ENCODE results near the gene TYMP. TPM values are rescaled to one million over a fixed set of nuclear protein-coding genes. Genes with fewer than 3 reads are reported as not detected.
A peak's percentile ranks its signal among the peaks of the same experiment; 100 is the strongest.

The TYMP gene
- total and polyA plus RNA-seq, 2 of the 8 experiments (the other 6 are each of a cell fraction or from before 2014, with no cell fraction given) = 0.43 to 0.48 TPM

GRCh38 chr22:50507991-50508884, 21.6 kb downstream of the TYMP start, which contains the start of gene NCAPH2 (continued):
- TF ChIP-seq EZH2 (IDR thresholded peaks at IDR 0.05; ENCODE audit: low read depth, low read length, severe bottlenecking) (no peak), CTBP2 (IDR thresholded peaks at IDR 0.05; ENCODE audit: borderline replicate concordance, insufficient read depth, insufficient read length, low read length) (no peak), HDAC6 (IDR thresholded peaks at IDR 0.05; ENCODE audit: low read depth, low read length) (no peak), KDM5A (IDR thresholded peaks at IDR 0.05; ENCODE audit: low read length) (peak; percentile 99), TAF1 (IDR thresholded peaks at IDR 0.05; ENCODE audit: low read depth, low read length) (peak; percentile 99), ZNF274 (IDR thresholded peaks at IDR 0.05; ENCODE audit: borderline replicate concordance, extremely low read depth, low read length) (no peak), GTF2F1 (IDR thresholded peaks at IDR 0.05; ENCODE audit: borderline replicate concordance, low read depth, low read length) (no peak), SP2 (IDR thresholded peaks at IDR 0.05; ENCODE audit: low read length) (no peak), ASH2L (IDR thresholded peaks at IDR 0.05; ENCODE audit: low read length) (peak; percentile 50), RXRA (IDR thresholded peaks at IDR 0.05; ENCODE audit: insufficient read depth, low read depth, low read length) (no peak), SAP30 (IDR thresholded peaks at IDR 0.05; ENCODE audit: insufficient read depth, insufficient replicate concordance, low read length) (no peak), BRCA1 (IDR thresholded peaks at IDR 0.05; ENCODE audit: low read depth, low read length) (peak; percentile 13; the same call in 1 of the 2 replicates), EP300 (IDR thresholded peaks at IDR 0.05; ENCODE audit: borderline replicate concordance in 1 of 2, low read depth in 2 of 2, low read length in 2 of 2) (peak in 1 of 2 experiments; percentile 44; a peak in 1 of 3 replicates)
